ENCODE measurements around the gene ZNF821.

ZNF821 gene, protein sequence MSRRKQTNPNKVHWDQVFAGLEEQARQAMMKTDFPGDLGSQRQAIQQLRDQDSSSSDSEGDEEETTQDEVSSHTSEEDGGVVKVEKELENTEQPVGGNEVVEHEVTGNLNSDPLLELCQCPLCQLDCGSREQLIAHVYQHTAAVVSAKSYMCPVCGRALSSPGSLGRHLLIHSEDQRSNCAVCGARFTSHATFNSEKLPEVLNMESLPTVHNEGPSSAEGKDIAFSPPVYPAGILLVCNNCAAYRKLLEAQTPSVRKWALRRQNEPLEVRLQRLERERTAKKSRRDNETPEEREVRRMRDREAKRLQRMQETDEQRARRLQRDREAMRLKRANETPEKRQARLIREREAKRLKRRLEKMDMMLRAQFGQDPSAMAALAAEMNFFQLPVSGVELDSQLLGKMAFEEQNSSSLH

DNA sequence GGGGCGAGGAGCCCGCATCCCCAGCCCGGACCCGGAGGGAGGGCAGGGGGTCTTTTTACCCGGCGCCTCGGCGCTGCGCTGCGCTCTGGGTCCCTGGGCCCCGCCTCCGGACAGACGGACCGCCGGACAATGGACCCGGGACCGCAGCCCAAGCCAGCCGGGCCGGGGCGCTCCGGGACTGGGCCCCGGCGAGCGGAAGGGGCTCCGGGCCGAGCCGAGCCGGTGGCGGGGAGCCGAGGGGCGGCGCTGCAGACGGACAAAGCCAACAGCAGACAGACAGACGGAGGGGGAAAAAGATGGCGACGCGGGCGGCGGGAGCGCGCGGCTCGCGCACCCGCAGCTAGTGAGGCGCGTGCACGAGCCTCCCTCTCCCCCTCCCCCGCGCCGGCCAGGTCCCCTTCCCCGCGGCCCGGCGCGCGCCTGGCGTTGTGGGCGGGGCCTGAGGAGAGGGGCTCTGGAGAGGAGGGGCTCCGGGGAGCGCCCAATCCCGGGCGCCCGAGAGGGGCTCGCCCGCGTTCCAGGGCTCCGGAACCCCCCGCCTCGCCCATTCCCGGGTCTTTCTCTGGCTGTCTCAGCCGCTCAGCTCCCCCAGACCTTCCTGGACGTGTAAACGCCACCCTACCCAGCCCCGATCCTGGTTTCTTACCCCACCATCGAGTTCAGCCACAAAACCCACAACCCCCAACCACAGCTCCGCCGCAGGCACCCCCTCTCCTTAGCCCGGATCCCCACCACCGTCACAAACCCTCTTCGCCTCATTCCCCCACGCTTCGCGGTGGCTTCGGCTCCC lies at the start of gene ZNF821:
TSS of gene ZNF821 (minus strand) at position 334 of the 790 bp plus-strand sequence. CDS start 4,236 bp downstream, outside the sequence.
- TF ChIP-seq, protein P1, sequence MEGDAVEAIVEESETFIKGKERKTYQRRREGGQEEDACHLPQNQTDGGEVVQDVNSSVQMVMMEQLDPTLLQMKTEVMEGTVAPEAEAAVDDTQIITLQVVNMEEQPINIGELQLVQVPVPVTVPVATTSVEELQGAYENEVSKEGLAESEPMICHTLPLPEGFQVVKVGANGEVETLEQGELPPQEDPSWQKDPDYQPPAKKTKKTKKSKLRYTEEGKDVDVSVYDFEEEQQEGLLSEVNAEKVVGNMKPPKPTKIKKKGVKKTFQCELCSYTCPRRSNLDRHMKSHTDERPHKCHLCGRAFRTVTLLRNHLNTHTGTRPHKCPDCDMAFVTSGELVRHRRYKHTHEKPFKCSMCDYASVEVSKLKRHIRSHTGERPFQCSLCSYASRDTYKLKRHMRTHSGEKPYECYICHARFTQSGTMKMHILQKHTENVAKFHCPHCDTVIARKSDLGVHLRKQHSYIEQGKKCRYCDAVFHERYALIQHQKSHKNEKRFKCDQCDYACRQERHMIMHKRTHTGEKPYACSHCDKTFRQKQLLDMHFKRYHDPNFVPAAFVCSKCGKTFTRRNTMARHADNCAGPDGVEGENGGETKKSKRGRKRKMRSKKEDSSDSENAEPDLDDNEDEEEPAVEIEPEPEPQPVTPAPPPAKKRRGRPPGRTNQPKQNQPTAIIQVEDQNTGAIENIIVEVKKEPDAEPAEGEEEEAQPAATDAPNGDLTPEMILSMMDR (IDR thresholded peaks at IDR 0.05): no peak

DNA sequence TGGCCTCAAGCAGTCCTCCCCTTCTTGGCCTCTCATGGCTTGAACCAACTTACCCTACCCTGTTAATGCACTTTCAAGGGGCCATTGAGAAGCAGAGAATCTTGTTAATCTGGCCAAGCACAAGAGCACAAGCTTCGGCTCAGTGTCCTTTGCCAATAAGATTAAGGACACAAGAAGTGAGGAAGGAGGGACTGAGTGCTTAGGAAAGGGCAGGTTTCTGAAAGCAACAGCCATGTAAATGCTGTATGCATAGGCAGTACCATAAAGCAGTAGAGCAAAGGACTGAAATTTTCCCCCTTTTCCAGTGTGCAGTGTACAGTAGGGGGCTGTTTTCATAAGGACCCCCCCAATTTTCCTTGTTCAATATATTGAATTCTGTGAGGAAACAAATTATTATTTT lies 49.0 kb upstream of the ZNF821 start:
- TF ChIP-seq, protein P1 (IDR thresholded peaks at IDR 0.05): no peak

DNA sequence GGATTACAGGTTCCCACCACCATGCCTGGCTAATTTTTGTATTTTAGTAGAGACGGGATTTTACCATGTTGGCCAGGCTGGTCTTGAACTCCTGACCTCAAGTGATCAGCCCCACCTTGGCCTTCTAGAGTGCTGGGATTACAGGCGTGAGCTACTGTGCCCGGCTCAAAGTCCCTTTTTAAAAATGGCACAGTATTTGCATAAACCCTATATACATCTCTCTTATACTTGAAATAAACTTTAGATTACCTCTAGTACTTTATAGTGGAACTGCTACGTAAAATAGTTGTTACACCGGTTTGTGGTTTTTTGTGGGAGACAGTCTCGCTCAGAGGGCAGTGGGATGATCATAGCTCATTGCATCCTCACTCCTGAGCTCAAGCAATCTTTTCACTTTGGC lies 47.6 kb upstream of the ZNF821 start:
- TF ChIP-seq, protein P1 (IDR thresholded peaks at IDR 0.05): no peak

DNA sequence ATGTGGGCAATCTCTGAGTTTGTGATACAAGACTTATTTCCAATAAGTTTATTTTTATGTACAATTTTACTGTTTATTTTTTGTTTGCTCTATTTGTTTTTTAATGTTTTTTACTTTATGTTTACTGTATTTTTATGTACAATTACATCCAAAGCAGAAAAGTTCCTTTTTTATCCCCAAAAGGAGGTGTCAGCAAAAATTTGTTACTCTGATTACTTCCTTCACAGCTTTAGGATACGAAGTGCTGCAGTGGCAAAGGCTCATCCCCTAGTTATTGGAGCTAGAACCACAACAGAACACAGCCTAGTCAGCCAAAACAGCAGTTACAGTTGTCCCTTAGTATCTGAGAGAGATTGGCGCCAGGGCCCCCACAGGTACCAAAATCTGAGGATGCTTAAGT lies 47.0 kb upstream of the ZNF821 start:
- TF ChIP-seq, protein P1 (IDR thresholded peaks at IDR 0.05): no peak

DNA sequence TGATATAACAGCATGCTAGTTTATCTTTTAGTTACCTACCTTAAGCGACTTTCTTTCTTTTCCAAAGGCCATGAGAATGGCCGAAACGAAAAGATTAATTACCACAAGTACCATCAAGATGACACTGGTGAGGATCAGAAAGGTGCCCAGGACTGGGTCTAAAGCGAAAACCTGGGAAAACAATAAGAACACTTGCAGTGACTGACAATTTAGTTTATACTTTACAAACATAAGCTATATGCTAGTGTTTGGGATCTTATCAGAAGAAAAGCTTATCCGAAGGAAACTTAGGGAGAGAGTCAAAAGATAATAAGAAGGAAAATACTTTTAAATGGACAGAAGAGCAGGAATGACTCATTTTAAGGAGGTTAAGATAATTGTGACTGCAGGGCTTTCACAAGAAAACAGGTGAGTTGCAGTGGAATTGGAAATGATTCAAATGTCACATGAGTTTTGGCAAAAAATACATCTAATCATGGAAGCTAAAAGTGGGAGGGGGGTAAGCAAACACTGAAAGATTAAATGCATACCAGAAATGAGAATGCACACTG lies 46.1 kb upstream of the ZNF821 start:
- TF ChIP-seq, protein P1 (IDR thresholded peaks at IDR 0.05): no peak

DNA sequence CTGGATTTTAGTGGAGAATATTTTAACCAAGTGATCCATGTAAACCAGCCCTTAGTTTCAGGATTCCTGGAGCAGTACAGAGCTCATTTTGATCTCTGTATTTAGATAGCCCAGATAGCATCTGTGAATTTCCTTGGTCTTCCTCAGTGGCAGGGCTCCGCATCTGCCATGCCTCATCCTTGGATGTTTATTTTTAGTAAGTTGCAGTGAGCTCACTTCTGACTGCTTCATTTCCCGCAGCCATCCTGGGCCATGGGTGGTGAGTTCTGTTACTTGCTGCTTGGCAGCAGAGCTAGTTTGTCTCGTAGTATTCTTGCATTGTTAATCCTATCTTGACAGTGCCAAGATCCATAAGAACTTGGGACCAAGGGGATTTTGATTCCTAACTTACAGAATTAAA lies 45.1 kb upstream of the ZNF821 start:
- TF ChIP-seq, protein P1 (IDR thresholded peaks at IDR 0.05): no peak

DNA sequence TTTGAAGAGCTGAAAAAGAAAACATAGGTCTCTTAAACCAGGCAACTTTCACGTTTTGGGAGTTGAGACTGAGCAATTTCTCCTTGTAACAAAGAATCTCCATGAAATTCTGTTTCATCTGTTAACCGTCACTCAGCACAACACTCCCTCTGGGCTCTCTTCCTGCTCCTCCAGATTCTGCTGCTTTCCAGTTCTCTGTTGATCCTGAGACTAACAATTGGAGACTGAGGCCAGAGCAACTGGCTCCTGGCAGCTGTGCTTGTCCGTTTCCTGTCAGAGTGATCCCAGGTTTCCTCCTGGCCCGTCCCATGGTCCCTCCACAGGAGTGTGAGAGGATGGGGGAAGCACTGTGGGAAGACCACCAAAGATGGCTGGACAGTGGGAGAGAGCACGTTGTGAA lies 43.8 kb upstream of the ZNF821 start:
- TF ChIP-seq, protein P1 (IDR thresholded peaks at IDR 0.05): no peak

Measured in LNCAP (cell line).